ENCODE data around the gene GINS2. TPM values are rescaled to one million over a fixed set of nuclear protein-coding genes. Genes with fewer than 3 reads are reported as not detected.

The GINS2 gene
- total and polyA plus RNA-seq, 2 donors (not counting 3 experiments of a cell fraction or from before 2014, with no cell fraction given), result 10.4 to 24.1 TPM

DNA sequence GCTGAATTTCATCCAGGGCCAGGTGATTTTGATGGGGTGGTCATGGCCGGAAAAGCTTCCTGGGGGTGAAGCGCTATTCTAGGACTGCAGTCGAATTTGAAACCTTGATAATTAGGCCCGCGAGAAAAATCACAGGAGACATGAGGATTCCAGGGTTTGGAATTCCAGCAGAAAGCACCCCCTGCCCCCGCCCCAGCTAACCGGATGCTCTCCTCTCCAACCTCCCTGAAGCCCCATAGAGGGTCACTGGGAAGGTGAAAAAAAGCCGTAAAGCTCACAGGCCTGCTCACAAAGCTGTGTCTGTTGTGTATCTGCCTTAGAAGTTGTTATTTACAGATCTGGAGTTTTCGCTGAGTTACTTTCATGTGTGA, 1.2 kb upstream of the GINS2 start:
- no peak overlapping the region for H3K9ac ChIP-seq (replicated peaks; ENCODE audit: extremely low read depth, insufficient read depth, low read length)
- intact Hi-C loops (cut with micrococcal nuclease), result loop anchor here (2.0 kb wide), 1 partner anchor 61 kb away; the partner anchor contains the start of gene C16orf74
- no peaks in the 10 kb centered on the region for H4K20me1 ChIP-seq (replicated peaks; ENCODE audit: control insufficient read depth, extremely low read depth, insufficient read depth, low read length)
- no peak overlapping the region for H3K4me2 ChIP-seq (ENCODE audit: insufficient read depth, low read length)
- ChIA-PET CTCF (interaction anchor here (1.5 to 2.3 kb wide), 4 partner anchors 14 to 74 kb away, joined by 3 to 9 read pairs (median 6); no protein-coding TSS in a partner anchor), POLR2A (no interaction called here)
- no peak for TF ChIP-seq POLR2AphosphoS5 (IDR thresholded peaks at IDR 0.05; ENCODE audit: insufficient read depth, low read depth, low read length)
- no peak for TF ChIP-seq MYC (IDR thresholded peaks at IDR 0.05; ENCODE audit: low read depth, low read length)
- no peak for TF ChIP-seq POLR2A (IDR thresholded peaks at IDR 0.05; ENCODE audit: low read depth, low read length)
- TF ChIP-seq GATA2 (IDR thresholded peaks at IDR 0.05; ENCODE audit: insufficient read depth, insufficient read length, low read depth, low read length), result no peak
- no peak for TF ChIP-seq EZH2 (IDR thresholded peaks at IDR 0.05; ENCODE audit: borderline replicate concordance, low read depth, low read length, severe bottlenecking)
- TF ChIP-seq, protein P1, sequence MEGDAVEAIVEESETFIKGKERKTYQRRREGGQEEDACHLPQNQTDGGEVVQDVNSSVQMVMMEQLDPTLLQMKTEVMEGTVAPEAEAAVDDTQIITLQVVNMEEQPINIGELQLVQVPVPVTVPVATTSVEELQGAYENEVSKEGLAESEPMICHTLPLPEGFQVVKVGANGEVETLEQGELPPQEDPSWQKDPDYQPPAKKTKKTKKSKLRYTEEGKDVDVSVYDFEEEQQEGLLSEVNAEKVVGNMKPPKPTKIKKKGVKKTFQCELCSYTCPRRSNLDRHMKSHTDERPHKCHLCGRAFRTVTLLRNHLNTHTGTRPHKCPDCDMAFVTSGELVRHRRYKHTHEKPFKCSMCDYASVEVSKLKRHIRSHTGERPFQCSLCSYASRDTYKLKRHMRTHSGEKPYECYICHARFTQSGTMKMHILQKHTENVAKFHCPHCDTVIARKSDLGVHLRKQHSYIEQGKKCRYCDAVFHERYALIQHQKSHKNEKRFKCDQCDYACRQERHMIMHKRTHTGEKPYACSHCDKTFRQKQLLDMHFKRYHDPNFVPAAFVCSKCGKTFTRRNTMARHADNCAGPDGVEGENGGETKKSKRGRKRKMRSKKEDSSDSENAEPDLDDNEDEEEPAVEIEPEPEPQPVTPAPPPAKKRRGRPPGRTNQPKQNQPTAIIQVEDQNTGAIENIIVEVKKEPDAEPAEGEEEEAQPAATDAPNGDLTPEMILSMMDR (IDR thresholded peaks at IDR 0.05; ENCODE audit: extremely low read depth in 1 of 2, insufficient read depth in 1 of 2, low read depth in 1 of 2, low read length in 2 of 2), result no peak
- no peak for TF ChIP-seq FOS (IDR thresholded peaks at IDR 0.05; ENCODE audit: borderline replicate concordance, insufficient read depth, low read length)
- TF ChIP-seq, protein P2, sequence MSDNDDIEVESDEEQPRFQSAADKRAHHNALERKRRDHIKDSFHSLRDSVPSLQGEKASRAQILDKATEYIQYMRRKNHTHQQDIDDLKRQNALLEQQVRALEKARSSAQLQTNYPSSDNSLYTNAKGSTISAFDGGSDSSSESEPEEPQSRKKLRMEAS (IDR thresholded peaks at IDR 0.05; ENCODE audit: insufficient read depth, insufficient read length), result no peak
- no peak for TF ChIP-seq JUN (IDR thresholded peaks at IDR 0.05; ENCODE audit: borderline replicate concordance, insufficient read depth, insufficient read length, low read depth)
- no peaks in the 10 kb centered on the region for H3K36me3 ChIP-seq (ENCODE audit: control insufficient read depth in 2 of 2, extremely low read depth in 1 of 2, insufficient read depth in 2 of 2, low read length in 2 of 2)
- no peaks in the 10 kb centered on the region for H3K27me3 ChIP-seq (ENCODE audit: control insufficient read depth in 2 of 2, insufficient read depth in 2 of 2, low read length in 2 of 2)
- BruUV-seq (replicated peaks), result no TSS peak
- H3K27ac ChIP-seq (ENCODE audit: insufficient read depth, low read depth, low read length), result no peak overlapping the region
- H3K4me1 ChIP-seq (ENCODE audit: control insufficient read depth, extremely low read depth, insufficient read depth, low read length), result no peaks in the 10 kb centered on the region
- H3K4me3 ChIP-seq (replicated peaks in 1 of 3; ENCODE audit: insufficient read depth in 1 of 3, low read depth in 1 of 3, low read length in 3 of 3), result no peak overlapping the region
- no peak for FAIRE-seq
- no peaks in the 10 kb centered on the region for H3K9me1 ChIP-seq (replicated peaks; ENCODE audit: control insufficient read depth, extremely low read depth, insufficient read depth, low read length)
- H2AFZ ChIP-seq (ENCODE audit: low read depth, low read length), result no peak overlapping the region
- dilution Hi-C loops (cut with MboI; ENCODE audit: extremely low pct_ligation_motif_present, low sequenced_read_pairs), result no loop called here
- no peak for DNase-seq (ENCODE audit: low read depth, low spot score)
- peaks cover 1% of the 10 kb centered on the region for H3K79me2 ChIP-seq (ENCODE audit: control insufficient read depth, insufficient read depth, low read length)
- H3K9me3 ChIP-seq (replicated peaks; ENCODE audit: control insufficient read depth, insufficient read depth, low read length), result no peaks in the 10 kb centered on the region

Data from endothelial cell of umbilical vein (primary cell).